Lower leg skin (tissue), 3 donors: ENCODE measurements around the gene NAALADL2.

Experiments
- POLR2A ChIP-seq, 2 donors: fragments of 450-650 bp; IDR thresholded peaks; one replicate each; pipeline ENCODE4 v1.6.1; 2016 to 2017; ENCODE audit warnings: antibody characterized with exemption in 2 of 2, mild to moderate bottlenecking in 1 of 2, moderate library complexity in 1 of 2
- TF ChIP-seq, protein P1 (sequence below), 3 donors: fragments of 450-650 bp; IDR thresholded peaks; one replicate each; pipeline ENCODE4 v1.5.1; 2016; ENCODE audit warnings: antibody characterized with exemption in 3 of 3, mild to moderate bottlenecking in 3 of 3, moderate library complexity in 2 of 3

DNA sequence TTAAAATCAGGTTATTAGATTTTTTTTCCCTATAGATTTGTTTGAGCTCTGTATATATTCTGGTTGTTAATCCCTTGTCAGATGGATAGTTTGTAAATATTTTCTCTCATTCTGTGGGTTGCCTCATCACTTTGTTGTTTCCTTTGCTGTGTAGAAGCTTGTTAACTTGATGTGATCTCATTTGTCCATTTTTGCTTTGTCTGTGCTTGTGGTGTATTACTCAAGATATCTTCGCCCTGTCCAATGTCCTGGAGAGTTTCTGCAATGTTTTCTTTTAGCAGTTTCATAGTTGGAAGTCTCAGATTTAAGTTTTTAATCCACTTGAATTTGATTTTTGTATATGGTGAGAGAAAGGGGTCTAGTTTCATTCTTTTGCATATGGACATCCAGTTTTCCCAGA, 699.1 kb downstream of the NAALADL2 start:
- TF ChIP-seq POLR2A (IDR thresholded peaks at IDR 0.05): no peak
- TF ChIP-seq, protein P1, sequence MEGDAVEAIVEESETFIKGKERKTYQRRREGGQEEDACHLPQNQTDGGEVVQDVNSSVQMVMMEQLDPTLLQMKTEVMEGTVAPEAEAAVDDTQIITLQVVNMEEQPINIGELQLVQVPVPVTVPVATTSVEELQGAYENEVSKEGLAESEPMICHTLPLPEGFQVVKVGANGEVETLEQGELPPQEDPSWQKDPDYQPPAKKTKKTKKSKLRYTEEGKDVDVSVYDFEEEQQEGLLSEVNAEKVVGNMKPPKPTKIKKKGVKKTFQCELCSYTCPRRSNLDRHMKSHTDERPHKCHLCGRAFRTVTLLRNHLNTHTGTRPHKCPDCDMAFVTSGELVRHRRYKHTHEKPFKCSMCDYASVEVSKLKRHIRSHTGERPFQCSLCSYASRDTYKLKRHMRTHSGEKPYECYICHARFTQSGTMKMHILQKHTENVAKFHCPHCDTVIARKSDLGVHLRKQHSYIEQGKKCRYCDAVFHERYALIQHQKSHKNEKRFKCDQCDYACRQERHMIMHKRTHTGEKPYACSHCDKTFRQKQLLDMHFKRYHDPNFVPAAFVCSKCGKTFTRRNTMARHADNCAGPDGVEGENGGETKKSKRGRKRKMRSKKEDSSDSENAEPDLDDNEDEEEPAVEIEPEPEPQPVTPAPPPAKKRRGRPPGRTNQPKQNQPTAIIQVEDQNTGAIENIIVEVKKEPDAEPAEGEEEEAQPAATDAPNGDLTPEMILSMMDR (IDR thresholded peaks at IDR 0.05): no peak
